Measurements from ENCODE around the gene ESRRG.
"Not testable (repeated sequence)": the region's sequence is repeated elsewhere in the genome, so short reads cannot be mapped to it uniquely, and the experiment has no call there.

ESRRG gene

GRCh38 chr1:216566641-216567205 lies 156.5 kb downstream of the ESRRG start:
- no peak for DNase-seq (ENCODE audit: low spot score)

- no peak for DNase-seq (ENCODE audit: low spot score)
Observed at GRCh38 chr1:216563087-216563486, 160.1 kb downstream of the ESRRG start.

GRCh38 chr1:216562383-216562782 lies 160.8 kb downstream of the ESRRG start:
- no peak for DNase-seq (ENCODE audit: low spot score)

GRCh38 chr1:216560527-216560926 lies 162.7 kb downstream of the ESRRG start:
- DNase-seq (ENCODE audit: low spot score): no peak

GRCh38 chr1:216559359-216559758 lies 163.9 kb downstream of the ESRRG start:
- no peak for DNase-seq (ENCODE audit: low spot score)

- peak; percentile 81 for DNase-seq (ENCODE audit: low spot score)
Observed at GRCh38 chr1:216555653-216556052, 167.6 kb downstream of the ESRRG start.

GRCh38 chr1:216554934-216555333 lies 168.3 kb downstream of the ESRRG start:
- no peak for DNase-seq (ENCODE audit: low spot score)

GRCh38 chr1:216553766-216554165 lies 169.5 kb downstream of the ESRRG start:
- DNase-seq (ENCODE audit: low spot score): no peak

GRCh38 chr1:216553040-216553439 lies 170.2 kb downstream of the ESRRG start:
- no peak for DNase-seq (ENCODE audit: low spot score)

GRCh38 chr1:216549796-216550195 lies 173.4 kb downstream of the ESRRG start:
- no peak for DNase-seq (ENCODE audit: low spot score)

- no peak for DNase-seq (ENCODE audit: low spot score)
Observed at GRCh38 chr1:216542741-216543140, 180.5 kb downstream of the ESRRG start.

GRCh38 chr1:216542263-216542662 lies 181.0 kb downstream of the ESRRG start:
- DNase-seq (ENCODE audit: low spot score): no peak

GRCh38 chr1:216535751-216536150 lies 187.5 kb downstream of the ESRRG start:
- DNase-seq (ENCODE audit: low spot score): peak; percentile 68

GRCh38 chr1:216535059-216535458 lies 188.2 kb downstream of the ESRRG start:
- DNase-seq (ENCODE audit: low spot score): no peak

GRCh38 chr1:216533776-216534175 lies 189.5 kb downstream of the ESRRG start:
- DNase-seq (ENCODE audit: low spot score): peak; percentile 96

- DNase-seq (ENCODE audit: low spot score): no peak
Observed at GRCh38 chr1:216532251-216532798, 190.9 kb downstream of the ESRRG start.

GRCh38 chr1:216531263-216532239 lies 191.7 kb downstream of the ESRRG start:
- DNase-seq (ENCODE audit: low spot score): no peak

- DNase-seq (ENCODE audit: low spot score): not testable (repeated sequence)
Observed at GRCh38 chr1:216529851-216530250, 193.4 kb downstream of the ESRRG start.

GRCh38 chr1:216528816-216529215 lies 194.4 kb downstream of the ESRRG start:
- DNase-seq (ENCODE audit: low spot score): no peak

GRCh38 chr1:216523449-216524190 lies 199.6 kb downstream of the ESRRG start:
- DNase-seq (ENCODE audit: low spot score): no peak

- DNase-seq (ENCODE audit: low spot score): no peak
Observed at GRCh38 chr1:216523043-216523442, 200.2 kb downstream of the ESRRG start.

GRCh38 chr1:216521477-216521876 lies 201.8 kb downstream of the ESRRG start:
- DNase-seq (ENCODE audit: low spot score): no peak

Data from SK-N-DZ (cell line).